ENCODE results near the gene ANKRD16.
"Not testable (repeated sequence)": the region's sequence is repeated elsewhere in the genome, so short reads cannot be mapped to it uniquely, and the experiment has no call there.

ANKRD16 gene

DNA sequence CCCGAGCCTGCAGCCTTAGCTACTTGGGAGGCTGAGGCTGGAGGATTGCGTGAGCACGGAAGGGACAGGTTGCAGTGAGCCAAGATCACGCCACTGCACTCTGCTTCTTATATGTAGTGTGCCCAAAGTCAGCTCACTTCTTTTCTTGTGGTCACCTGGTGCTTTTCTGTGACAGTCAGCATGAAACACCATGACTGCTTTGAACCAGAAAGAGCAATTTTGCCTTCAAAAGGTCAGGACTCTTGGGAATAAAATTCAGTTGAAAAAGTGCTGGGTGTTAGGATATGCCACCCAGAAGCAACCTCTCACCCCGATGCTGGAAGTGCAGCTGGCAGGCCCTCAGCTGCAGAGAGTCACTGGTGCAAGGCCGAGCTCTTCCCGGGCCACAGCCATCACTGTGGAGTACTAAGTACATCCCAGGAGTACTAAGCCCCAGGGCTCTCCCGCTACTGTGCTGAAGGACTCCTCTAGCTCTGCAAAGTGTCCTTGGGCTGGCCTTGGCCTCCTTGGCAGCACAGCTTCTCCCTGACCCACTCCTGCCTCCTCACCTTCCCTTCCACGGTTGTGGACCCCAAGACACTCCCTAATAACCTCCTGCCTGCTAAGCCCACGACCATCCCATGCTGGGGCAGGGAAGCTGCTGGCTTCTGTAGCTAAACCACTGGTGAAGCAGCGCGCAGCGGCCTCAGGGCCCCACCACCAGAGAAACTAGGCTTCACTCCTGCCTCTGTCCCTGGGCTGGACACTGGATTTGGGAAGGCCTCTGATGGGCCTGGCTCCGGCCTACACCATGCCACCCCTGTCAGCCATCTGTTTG, 58.9 kb downstream of the ANKRD16 start:
- no peak for TF ChIP-seq ZFX (IDR thresholded peaks at IDR 0.05; ENCODE audit: borderline replicate concordance)
- TF ChIP-seq, protein P1, sequence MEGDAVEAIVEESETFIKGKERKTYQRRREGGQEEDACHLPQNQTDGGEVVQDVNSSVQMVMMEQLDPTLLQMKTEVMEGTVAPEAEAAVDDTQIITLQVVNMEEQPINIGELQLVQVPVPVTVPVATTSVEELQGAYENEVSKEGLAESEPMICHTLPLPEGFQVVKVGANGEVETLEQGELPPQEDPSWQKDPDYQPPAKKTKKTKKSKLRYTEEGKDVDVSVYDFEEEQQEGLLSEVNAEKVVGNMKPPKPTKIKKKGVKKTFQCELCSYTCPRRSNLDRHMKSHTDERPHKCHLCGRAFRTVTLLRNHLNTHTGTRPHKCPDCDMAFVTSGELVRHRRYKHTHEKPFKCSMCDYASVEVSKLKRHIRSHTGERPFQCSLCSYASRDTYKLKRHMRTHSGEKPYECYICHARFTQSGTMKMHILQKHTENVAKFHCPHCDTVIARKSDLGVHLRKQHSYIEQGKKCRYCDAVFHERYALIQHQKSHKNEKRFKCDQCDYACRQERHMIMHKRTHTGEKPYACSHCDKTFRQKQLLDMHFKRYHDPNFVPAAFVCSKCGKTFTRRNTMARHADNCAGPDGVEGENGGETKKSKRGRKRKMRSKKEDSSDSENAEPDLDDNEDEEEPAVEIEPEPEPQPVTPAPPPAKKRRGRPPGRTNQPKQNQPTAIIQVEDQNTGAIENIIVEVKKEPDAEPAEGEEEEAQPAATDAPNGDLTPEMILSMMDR (IDR thresholded peaks at IDR 0.05): no peak
- no peak overlapping the region for H3K27ac ChIP-seq

DNA sequence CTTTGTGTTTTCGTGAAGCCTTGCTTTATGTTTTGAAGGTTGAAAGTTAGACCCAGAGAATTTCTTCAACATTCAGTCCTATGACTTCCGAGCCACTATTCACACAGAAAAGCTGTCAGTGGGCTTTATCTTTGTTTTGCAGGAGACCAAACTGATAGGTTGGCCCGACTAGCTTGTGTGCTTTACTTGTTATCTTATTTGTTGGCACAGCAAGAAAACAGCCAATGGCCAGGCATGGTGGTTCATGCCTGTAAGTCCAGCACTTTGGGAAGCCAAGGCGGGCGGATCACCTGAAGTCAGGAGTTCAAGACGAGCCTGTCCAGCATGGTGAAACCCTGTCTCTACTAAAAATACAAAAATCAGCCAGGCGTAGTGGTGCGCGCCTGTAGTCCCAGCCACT, 60.4 kb downstream of the ANKRD16 start:
- TF ChIP-seq, protein P1 (IDR thresholded peaks at IDR 0.05): no peak
- TF ChIP-seq ZFX (IDR thresholded peaks at IDR 0.05; ENCODE audit: borderline replicate concordance): no peak

DNA sequence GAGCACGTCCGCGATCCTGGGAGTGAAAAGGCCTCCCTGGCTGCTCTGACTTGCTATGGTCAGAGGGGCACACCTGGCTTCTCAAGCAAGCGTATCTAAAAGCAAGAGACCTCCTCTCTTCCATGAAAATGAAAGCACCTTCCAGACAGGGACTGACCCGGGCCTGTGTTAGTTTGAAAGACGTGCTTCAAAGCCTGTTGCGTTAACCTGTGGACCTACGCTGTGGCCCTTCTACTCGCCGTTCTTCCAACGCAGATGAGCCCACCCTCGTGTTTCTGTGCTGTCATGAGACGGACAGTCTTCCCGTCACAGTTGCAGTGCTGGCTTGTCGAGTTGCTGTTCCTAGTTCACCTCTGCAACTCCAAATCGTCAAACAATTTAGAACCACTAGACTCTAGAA, 61.0 kb downstream of the ANKRD16 start:
- no peak overlapping the region for H3K27ac ChIP-seq
- TF ChIP-seq ZFX (IDR thresholded peaks at IDR 0.05; ENCODE audit: borderline replicate concordance): no peak
- TF ChIP-seq, protein P1 (IDR thresholded peaks at IDR 0.05): no peak

More for the DNA sequence above, 60.4 kb downstream of the ANKRD16 start:
- H3K27ac ChIP-seq: no peak overlapping the region

DNA sequence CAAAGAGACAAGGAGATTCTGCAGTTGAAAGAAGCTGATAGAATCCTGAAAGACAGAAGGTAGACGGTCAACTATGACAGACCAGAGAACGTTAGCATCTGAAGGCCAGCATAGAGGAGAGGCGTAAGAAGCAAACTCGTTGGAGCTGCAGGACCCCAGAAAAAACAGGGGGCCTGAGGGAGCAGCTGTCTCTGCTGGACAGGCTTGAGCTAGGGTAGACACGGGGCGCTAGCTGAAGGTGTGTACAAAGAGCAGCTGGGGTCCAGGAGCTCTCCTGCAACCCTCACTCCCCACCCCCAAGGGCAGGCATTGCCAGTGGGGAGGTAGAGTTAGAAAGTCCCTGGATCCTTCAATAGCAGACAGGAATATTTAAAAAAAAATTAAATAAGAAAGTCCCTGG, 61.9 kb downstream of the ANKRD16 start:
- no peak overlapping the region for H3K27ac ChIP-seq
- TF ChIP-seq, protein P1 (IDR thresholded peaks at IDR 0.05): no peak
- TF ChIP-seq ZFX (IDR thresholded peaks at IDR 0.05; ENCODE audit: borderline replicate concordance): no peak

DNA sequence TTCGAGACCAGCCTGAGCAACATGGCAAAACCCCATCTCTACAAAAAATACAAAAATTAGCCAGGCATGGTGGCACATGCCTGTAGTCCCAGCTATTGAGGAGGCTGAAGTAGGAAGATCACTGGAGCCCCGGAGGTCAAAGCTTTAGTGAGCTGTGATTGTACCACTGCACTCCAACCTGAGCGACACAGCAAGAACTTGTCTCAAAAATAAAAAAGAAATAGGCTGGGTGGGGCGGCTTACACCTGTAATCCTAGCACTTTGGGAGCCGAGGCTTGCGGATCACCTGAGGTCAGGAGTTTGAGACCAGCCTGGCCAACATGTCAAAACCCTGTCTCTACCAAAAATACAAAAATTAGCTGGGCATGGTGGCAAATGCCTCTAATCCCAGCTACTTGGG, 63.2 kb downstream of the ANKRD16 start:
- not testable (repeated sequence) for H3K27ac ChIP-seq

DNA sequence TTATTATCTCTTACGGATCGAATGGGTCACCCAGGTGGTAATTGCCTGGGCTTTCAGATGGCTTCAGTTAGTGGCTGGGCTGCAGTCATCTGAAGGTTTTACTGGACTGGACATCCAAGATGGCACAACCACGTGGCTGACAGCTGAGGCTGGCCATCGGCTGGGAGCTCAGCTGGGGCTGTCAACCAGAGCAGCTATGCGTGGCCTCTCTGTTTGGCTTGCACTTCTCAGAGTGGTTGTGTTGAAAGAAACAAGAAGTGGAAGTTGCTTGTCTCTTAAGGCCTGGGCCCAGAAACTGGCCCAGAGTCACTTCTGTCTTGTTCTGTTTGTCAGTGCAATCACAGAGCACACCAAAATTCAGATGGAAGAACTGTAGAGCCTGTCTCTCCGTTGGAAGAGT, 70.8 kb downstream of the ANKRD16 start:
- no peak overlapping the region for H3K27ac ChIP-seq
- no peak for TF ChIP-seq ZFX (IDR thresholded peaks at IDR 0.05; ENCODE audit: borderline replicate concordance)
- TF ChIP-seq, protein P1 (IDR thresholded peaks at IDR 0.05): no peak

DNA sequence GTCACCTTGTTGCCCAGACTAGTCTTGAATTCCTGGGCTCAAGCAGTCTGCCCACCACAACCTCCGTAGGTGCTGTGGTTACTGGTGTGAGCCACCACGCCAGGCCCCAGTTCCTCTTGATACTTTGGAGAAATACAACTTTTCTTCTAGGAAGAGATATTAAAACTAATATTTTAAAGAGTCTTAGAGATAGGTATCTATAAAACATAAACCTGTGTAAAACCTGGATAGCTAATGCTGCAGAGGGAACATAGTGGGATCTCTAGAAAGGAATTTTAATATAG, 71.7 kb downstream of the ANKRD16 start:
- H3K27ac ChIP-seq: no peak overlapping the region

More for the DNA sequence above, 71.7 kb downstream of the ANKRD16 start:
- TF ChIP-seq, protein P1 (IDR thresholded peaks at IDR 0.05): no peak
- no peak for TF ChIP-seq ZFX (IDR thresholded peaks at IDR 0.05; ENCODE audit: borderline replicate concordance)
